DMS114 treated with DMSO at 0.1 percent for 48 hours (cell line): ENCODE data around the gene HMGCS2.

Source experiments
- DNase-seq: peaks from one replicate; lab custom pipeline; 2025; ENCODE audit not compliant: unreplicated experiment; lab: John Stamatoyannopoulos, UW

Gene HMGCS2

DNA sequence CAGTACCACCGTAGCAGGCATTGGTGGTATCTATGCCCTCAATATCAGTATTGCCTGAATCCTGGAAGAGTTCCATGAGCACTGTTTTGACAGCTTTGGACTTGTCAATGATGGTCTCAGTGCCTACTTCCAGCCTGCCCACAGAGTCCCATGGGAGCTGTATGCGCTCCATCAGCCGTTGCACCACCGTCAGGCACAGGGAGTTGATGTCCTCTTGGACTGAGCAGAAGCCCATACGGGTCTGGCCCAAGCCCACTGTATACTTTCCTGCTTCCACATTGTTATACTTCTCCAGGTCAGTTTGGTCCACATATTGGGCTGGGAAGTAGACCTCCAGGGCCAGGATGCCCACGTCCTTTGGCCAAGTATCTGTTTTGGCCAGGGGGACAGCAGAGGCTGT, 4.5 kb downstream of the HMGCS2 start:
- DNase-seq = no peak

DNA sequence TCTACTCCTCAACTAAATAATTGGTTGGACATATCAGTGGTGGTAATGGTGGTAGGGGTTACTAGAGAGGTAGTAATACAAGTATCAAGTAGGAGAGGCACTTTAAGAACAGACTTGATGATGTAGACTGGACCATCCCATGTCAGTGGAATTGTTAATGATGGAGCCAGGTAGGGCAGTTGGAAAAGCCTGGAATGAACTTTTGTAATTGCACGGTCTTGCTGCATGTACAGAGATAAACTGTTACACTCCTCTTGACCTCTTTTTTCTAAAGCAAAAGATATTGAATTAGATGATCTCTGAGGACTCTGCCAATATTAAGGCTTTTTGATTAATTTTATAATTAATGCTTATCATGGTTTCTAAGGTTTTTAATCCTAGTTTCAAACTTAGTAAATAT, 5.8 kb downstream of the HMGCS2 start:
- no peak for DNase-seq

DNA sequence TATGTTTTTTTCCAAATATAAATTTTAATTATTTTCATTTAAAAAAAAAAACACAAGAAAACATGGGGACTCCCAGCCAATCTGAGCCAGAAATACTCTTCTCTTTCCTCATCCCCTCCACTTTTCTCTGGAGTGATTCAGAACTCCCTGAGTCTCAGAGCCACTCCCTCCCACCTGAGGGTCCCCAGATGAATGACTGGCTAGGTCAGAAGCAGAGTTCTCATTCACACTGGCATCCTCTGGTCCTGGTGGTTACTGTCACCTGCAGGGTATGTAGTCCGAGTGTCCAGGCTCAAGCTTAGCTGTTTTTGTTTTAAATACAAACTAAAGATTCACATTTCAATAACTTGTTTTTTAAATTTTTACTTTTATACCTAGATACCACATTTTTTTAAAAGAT, 6.3 kb downstream of the HMGCS2 start:
- no peak for DNase-seq

DNA sequence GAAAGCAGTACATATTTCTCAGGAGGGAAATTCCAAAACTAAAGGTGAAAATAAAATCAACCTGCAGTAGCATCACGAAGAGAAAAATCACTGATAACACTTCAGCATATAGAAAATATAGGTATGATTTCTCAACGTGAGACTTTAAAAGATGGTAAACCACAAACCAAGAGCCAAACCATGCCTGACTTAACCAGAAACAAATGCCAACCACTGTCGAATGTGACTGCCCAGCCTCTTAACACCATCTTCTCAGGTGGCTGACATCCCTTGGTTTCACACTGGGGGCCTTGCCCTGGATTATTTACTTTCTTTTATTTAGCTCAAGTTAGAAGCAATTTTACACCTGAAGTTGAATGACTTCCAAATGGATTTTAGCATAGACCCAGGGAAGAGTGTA, 10.1 kb downstream of the HMGCS2 start:
- DNase-seq = no peak

DNA sequence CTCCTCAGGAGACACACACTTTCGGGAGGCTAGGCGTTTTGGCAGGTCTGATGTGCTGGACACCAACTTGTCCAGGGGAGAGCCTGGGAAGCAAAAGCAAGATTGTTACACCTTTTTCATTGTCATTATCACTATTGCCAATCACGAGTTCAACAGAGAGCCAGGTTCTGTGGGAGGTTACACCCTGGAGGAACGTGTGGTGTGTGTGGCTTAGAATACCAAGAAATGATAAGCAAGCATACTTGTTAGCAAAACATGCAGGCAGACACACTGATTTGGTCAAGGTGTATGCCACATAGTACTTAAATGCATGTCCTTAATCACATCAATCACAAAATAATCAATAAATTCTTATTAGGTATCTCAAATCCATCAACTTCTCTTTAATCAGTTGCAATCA, 16.1 kb downstream of the HMGCS2 start:
- DNase-seq = no peak

DNA sequence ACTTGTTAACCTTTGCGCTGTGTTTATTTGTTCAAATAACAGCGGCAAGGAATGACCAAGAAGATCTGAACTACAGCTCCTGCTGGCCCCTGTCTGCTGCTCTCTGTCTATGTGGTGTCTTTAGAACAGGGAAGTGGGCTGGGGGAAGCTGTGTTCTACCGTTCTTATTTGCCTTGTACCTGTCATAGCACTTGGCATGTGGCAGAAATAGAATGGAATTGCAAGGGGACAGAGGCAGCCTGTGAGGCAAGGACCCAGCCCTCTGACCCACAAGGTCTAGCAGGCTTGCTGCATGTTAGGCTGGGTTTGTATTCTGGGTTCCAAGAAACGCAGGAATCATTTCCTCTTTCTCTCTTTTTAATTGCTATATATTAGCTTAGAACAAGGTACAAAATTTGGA, 20.7 kb downstream of the HMGCS2 start:
- DNase-seq = no peak

DNA sequence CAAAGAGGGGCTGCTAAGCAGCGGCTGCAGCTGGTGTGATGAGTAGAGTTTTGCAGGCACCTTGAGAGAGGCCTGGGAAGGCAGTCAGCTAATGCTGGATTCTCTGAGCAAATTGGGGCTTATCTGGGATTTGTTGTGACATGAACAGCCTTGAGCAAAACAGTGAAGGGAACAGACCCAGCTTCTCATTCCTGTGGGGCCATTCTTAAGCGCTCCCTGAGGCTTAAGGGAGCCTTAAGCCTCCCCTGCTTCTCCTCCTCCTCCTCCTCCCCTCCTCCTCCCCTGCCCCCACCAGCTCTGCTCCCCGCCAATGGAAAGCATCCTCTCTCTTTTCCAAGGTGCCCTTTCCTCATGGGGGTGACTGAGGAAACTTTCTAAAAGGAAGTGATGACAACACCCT, 21.3 kb downstream of the HMGCS2 start:
- DNase-seq = no peak

DNA sequence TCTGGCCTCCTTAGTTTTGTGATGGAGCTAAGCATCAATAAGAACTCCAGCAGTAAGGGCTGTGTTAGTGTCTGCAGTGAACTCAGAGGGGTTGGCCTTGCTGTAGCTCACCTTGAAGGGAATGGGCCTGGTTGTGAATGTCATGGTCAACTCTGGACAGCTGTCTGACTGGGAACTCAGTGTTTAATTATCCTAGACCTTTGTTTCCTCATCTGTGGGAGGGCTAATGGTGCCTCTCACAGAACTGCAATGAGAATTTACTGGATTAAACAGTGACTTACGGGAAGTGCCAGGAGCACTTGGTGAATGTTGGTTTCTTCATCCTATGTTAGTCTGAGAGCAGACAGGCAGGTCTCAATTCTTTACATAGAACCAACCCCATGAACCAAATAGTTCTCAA, 23.7 kb downstream of the HMGCS2 start:
- no peak for DNase-seq

DNA sequence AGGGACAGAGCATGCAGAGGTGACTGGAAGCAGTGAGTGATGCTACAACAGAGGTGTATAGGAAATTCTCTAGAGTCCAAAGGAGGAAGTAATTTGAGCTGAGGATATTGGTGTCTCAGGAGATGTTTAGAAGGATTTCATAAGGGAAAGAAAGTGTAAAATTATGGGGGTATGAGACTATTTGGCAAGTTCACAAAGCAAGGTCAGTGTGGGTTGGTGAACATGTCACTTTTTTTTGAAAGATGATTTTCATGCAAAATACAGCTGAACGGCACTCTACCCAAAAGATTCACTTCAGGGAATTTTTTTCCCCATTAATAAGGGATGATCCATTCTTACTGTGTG, 24.1 kb downstream of the HMGCS2 start:
- DNase-seq = no peak

DNA sequence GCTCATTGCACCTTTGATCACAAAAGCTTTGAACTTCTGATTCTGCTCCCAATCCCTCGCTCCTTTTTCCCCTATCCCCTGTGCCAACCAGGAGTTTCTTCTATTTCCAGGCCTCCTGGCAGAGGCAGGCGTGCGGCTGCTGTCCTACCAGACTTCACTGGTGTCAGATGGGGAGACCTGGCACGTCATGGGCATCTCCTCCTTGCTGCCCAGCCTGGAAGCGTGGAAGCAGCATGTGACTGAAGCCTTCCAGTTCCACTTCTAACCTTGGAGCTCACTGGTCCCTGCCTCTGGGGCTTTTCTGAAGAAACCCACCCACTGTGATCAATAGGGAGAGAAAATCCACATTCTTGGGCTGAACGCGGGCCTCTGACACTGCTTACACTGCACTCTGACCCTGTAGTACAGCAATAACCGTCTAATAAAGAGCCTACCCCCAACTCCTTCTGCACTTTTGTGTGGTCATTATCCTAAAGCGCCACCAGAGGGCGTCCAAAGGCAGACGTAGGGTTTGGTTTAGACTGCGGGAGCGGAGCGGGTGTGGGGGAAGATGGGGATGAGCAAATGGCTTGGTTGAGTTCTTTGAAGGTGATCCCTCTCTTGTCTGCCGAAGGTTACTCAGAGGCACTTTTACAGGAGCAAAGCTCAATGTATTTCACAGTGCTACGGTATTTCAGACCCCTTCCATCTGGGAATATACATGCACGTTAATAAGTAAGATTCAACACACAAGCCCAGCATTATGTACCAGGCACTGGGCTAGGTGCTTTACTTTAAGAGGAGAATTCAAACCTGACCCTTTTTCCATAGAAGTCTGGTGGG, 24.7 kb downstream of the HMGCS2 start:
- peak; percentile 63 for DNase-seq

DNA sequence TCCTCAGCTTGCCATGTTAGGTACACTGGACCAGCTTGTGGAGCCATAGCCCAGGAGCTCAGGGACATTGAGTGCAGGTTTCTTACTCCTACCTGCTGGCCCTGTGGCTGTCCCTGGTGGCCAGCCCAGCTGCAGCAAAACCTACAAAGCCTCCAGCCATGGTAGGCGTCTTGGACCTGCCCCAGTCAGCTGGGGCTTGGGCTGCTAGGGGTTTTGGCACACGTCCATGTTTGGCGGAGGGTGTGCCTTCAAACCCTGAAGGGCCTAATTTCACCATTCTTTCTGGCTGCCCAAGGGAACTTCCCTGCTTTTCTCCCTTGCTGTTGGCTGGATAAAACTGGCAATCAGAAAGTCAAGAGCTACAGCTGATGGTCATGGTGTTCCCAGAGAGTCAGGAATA, 25.4 kb downstream of the HMGCS2 start:
- no peak for DNase-seq

DNA sequence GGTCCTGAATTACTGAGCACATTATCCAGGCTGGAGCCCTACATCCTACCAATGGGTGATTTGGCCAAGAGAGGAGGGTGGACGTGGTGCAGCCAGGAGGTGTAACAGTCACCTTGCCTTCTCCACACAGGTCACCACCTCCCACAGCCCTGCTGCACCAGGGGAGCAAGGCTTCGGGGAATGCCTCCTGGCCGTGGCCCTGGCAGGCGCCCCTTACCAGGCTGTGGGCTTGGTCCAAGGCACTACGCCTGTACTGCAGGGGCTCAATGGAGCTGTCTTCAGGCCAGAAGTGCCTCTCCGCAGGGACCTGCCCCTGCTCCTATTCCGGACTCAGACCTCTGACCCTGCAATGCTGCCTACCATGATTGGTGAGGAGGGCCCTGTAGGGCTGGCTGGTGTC, 26.0 kb downstream of the HMGCS2 start:
- DNase-seq = no peak

DNA sequence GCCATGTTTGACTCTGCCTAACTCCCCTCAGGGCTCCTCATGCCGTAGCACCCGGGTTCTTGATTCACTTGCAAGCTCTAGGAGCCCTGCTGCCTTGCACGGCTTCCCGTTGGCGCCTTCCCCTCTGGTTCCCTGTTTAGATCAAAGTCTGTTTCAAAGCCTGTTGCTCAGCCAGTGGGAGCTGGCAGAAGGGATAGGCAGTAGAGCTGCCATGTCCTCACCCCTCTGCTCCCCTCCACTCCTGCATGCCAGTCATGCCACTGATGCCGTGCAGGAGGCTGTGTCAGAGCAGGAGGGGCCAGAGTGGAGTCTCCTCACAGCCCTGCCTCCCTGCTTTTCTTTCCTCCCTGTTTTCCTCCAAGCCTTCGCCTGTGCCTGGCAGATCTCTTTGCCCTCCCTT, 26.5 kb downstream of the HMGCS2 start:
- no peak for DNase-seq

DNA sequence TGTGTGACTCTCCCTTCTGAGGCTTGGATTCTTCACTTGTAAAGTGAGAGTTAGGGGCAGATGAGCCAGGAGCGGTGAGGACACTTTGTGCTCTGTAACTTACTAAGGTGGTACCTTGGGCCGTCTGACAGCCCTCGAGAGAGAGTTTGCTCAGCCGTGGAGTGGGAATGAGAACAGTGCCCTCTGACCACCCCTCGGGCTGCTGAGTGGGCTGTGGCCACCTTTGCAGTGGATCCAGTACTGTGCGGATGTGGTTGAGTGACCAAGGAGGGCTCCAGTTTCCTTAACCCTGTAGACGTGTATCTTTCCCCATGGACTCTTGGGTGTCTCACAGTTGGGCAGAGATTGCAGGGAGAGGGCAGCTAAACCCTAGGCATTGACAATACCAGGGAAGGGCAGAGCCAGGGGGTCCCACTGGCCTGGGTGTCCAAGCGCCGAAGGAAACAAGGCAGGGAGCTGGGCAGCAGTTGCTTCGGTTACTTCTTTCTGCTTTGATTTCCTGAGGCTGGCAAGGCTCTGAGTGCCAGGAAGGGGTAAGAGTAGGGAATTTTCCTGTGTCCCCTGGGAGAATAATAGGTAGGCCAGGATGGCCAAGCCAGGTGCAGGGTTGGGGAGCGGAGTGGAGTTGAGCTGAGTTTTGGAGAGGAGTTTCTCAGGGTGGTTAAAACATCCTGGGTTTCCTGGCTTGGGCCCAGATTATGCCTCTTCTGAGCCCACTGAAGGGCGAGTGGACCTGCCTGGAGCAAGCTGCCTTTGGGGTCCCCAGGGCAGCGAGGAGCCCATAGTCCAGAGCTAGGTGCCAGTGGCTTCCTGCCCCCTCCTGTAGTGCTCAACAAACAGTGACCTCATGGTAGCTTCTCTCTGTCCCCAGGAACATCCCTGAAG, 27.6 kb downstream of the HMGCS2 start:
- DNase-seq = no peak

DNA sequence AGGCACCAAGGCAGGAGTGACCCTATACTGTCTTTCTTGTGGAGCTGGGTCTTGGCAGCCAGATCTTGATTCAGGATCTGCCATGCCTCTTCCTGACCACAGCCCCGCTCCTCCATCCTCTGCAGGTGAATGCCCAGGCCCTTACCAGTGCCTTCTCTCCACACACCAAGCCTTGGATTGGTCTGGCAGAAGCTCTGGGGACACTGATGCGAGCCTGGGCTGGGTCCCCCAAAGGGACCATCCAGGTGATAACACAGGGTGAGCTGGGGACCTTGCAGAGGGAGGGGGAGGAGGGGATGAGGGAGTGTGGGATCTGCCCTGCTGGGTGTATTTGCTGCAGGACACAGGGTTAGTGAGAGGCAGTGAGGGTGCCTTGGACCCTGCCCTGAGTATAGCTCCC, 28.4 kb downstream of the HMGCS2 start:
- DNase-seq = no peak

DNA sequence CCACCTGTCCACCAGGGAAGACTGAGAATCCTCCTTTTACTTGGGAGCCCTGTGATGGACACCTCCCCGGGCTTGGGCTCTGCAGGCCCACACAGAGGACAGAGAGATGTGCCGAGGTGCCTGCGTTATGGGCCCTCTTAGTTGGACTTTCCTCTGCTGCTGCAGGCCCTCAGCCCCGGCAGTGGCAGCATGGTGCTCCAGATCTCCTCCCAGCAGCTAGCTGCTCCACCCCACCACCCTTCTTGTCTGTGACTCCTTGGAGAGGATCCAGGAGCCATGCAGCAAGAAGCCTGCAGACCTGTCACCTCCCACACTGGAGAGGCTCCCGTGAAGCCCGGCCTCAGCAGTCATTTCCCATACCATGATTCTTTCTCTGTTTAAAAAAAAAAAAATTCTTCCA, 29.6 kb downstream of the HMGCS2 start:
- DNase-seq = no peak

DNA sequence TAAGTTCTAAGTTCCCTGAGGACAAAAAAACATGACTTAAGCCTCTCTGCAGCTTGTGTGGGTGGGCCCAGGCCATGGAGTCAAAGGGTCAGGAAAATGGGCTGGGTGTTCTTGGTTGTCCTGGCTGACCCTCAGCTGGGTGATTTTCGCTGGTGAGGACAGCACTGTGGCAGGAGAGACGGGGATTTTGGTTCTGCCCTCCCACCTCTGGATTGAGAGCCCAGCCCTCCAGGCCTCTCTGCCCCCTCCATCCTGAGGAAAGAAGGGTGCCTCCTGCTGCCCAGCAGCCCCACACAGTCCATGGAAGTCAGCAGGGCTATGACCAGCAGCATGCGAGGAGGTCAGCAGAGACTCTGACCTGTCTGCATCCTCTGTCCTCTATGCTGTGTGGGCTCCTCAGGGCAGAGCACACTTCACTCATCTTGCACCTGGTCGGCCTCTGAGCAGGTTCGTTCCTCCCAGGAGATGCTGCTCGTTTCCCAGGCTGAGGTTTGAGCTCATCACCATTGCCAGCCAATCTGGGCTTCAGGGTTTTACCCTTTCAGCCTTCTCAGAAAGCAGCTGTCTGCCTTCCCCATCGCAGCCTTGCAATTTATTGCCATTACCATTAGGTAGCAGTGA, 30.5 kb downstream of the HMGCS2 start:
- DNase-seq = no peak

DNA sequence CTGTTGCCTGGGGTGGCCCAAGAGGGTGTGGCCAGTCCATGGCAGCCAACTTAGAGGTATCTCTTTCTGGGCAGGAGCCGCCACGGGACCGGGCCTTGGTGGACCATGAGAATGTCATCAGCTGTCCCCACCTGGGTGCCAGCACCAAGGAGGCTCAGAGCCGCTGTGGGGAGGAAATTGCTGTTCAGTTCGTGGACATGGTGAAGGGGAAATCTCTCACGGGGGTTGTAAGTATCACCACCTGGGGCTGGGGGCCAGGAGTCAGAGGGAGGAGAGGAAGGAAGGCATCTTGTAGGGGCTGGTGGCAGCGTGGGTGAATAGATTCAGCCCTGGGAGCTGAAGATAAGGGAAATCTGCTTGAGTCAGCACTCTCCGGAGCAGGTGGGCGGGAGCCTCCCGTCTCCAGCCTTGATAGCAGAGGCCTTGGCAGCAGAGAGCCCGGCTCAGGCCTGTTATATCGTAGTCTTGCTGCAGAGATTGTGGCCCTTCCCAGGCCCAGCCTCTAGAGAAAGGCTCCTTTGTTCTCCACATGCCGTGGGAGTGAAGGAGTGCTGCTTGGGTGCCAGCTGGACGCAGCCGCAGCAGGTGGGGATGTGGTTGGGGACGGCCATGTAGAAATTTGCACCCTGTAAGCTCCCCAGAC, 31.5 kb downstream of the HMGCS2 start:
- DNase-seq = no peak

DNA sequence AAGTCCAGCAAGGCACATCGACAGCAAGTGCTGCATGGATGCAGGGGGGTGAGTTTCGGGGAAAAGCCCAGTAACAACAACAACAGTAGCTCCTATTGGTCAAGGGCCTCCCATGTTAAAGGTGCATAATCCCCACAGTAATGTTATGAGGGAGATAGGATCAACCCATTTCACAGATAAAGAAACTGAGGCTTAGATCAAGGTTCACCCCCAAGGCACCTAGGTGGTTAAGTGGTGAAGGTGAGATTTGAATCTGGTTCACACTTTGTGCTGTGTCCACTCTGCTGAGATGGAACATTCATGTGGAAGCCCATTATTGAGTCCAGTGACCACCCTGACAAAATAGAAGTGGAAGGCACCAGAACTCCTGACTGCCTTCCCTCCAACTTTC, 32.1 kb downstream of the HMGCS2 start:
- no peak for DNase-seq

DNA sequence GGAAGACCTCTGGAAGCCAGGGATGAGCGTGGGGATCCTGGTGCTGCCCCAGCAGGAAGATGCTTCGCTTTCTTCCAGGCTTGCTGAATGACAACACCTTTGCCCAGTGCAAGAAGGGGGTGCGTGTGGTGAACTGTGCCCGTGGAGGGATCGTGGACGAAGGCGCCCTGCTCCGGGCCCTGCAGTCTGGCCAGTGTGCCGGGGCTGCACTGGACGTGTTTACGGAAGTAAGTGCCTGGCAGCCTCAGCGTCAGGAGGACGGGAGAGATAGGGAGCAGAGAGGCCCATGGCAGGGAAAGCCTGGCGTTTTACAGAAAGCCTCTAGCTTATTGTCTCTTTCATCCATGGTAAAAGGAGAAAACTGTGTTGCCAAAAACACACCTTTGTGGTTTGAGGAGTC, 33.5 kb downstream of the HMGCS2 start:
- no peak for DNase-seq

DNA sequence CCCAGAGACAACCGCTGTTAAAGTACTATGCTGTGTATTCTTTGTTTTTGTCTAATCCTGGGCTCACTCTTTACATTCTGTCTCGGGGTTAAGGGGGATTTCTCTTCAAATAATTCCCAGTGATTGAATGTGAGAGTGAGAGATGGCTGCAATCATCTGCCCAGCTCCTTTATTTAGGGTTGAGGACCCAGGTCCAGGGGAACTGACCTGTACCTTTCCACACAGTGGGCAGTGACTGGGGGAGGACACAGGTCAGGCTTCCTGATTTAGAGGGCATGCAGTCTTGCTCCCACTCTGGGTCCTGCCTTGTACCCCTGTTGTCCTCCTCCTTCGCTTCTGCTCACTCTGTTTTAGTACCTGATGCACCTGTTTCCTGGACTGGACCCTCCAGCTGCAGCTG, 35.0 kb downstream of the HMGCS2 start:
- no peak for DNase-seq
